Measurements from ENCODE around the gene MAP3K1.

MAP3K1 gene

GRCh38 chr5:56909294-56910209 lies 94.2 kb downstream of the MAP3K1 start, which contains the start of gene SETD9 (continued):
- 0 out of 2 replicates have a peak, but pooled peaks have one; percentile 24 for TF ChIP-seq ZSCAN18 (tag by site-specific recombination; IDR thresholded peaks at IDR 0.05)
- peak; percentile 48; the same call in 1 of the 2 replicates for TF ChIP-seq YY2 (tag by site-specific recombination; IDR thresholded peaks at IDR 0.05)
- TF ChIP-seq BCL11B (tag by site-specific recombination; IDR thresholded peaks at IDR 0.05; ENCODE audit: low read depth), result peak; percentile 1; the same call in 1 of the 2 replicates
- peak; percentile 96 for TF ChIP-seq ZNF335 (tag by site-specific recombination; conservative IDR thresholded peaks at IDR 0.05)
- TF ChIP-seq ZNF184 (tag by site-specific recombination; IDR thresholded peaks at IDR 0.05), result peak; percentile 26; the same call in 1 of the 2 replicates
- TF ChIP-seq HOXC10 (CRISPR knock-in tag; IDR thresholded peaks at IDR 0.05), result 0 out of 2 replicates have a peak, but pooled peaks have one; percentile 87
- peak; percentile 91 for TF ChIP-seq SCRT2 (tag by site-specific recombination; IDR thresholded peaks at IDR 0.05)
- 0 out of 2 replicates have a peak, but pooled peaks have one; percentile 74 for TF ChIP-seq ZNF501 (tag by site-specific recombination; IDR thresholded peaks at IDR 0.05)
- peak; percentile 78 for TF ChIP-seq ZSCAN30 (tag by site-specific recombination; IDR thresholded peaks at IDR 0.05)
- TF ChIP-seq ZNF391 (tag by site-specific recombination; IDR thresholded peaks at IDR 0.05; ENCODE audit: borderline replicate concordance, low read depth), result 0 out of 2 replicates have a peak, but pooled peaks have one; percentile 42
- TF ChIP-seq KLF8 (tag by site-specific recombination; IDR thresholded peaks at IDR 0.05), result peak; percentile 90
- TF ChIP-seq ZEB2 (tag by site-specific recombination; IDR thresholded peaks at IDR 0.05), result peak; percentile 80
- peak; percentile 63 for TF ChIP-seq KLF1 (tag by site-specific recombination; IDR thresholded peaks at IDR 0.05)
- peak; percentile 74; the same call in 1 of the 2 replicates for TF ChIP-seq ZNF777 (tag by site-specific recombination; IDR thresholded peaks at IDR 0.05; ENCODE audit: borderline replicate concordance)
- TF ChIP-seq ZNF341 (tag by site-specific recombination; IDR thresholded peaks at IDR 0.05; ENCODE audit: low read depth), result peak; percentile 21; the same call in 1 of the 2 replicates
- peak; percentile 19; the same call in 1 of the 2 replicates for TF ChIP-seq IKZF3 (tag by site-specific recombination; IDR thresholded peaks at IDR 0.05)
- no peak for TF ChIP-seq ZNF211 (tag by site-specific recombination; IDR thresholded peaks at IDR 0.05; ENCODE audit: low read depth)
- TF ChIP-seq ZNF26 (tag by site-specific recombination; IDR thresholded peaks at IDR 0.05), result no peak
- peak; percentile 34; the same call in 1 of the 2 replicates for TF ChIP-seq EGR2 (tag by site-specific recombination; IDR thresholded peaks at IDR 0.05; ENCODE audit: low read depth)
- TF ChIP-seq ZNF239 (tag by site-specific recombination; IDR thresholded peaks at IDR 0.05), result no peak
- TF ChIP-seq ZNF76 (tag by site-specific recombination; IDR thresholded peaks at IDR 0.05; ENCODE audit: borderline replicate concordance, low read depth), result peak; percentile 79; the same call in 1 of the 2 replicates
- TF ChIP-seq ZXDB (tag by site-specific recombination; IDR thresholded peaks at IDR 0.05), result peak; percentile 60; the same call in 1 of the 2 replicates
- TF ChIP-seq KLF17 (tag by site-specific recombination; IDR thresholded peaks at IDR 0.05), result peak; percentile 55; the same call in 1 of the 2 replicates
- TF ChIP-seq ZNF366 (tag by site-specific recombination; conservative IDR thresholded peaks at IDR 0.05), result peak; percentile 62
- peak; percentile 47; the same call in 1 of the 2 replicates for TF ChIP-seq ZNF629 (tag by site-specific recombination; IDR thresholded peaks at IDR 0.05)
- TF ChIP-seq ZBTB17 (tag by site-specific recombination; IDR thresholded peaks at IDR 0.05), result peak; percentile 87
- TF ChIP-seq YY1 (tag by site-specific recombination; IDR thresholded peaks at IDR 0.05), result peak; percentile 87
- no peak for TF ChIP-seq ZNF155 (tag by site-specific recombination; IDR thresholded peaks at IDR 0.05)
- peak; percentile 69; the same call in 1 of the 2 replicates for TF ChIP-seq ZBTB8A (tag by site-specific recombination; IDR thresholded peaks at IDR 0.05)
- TF ChIP-seq, protein P1, sequence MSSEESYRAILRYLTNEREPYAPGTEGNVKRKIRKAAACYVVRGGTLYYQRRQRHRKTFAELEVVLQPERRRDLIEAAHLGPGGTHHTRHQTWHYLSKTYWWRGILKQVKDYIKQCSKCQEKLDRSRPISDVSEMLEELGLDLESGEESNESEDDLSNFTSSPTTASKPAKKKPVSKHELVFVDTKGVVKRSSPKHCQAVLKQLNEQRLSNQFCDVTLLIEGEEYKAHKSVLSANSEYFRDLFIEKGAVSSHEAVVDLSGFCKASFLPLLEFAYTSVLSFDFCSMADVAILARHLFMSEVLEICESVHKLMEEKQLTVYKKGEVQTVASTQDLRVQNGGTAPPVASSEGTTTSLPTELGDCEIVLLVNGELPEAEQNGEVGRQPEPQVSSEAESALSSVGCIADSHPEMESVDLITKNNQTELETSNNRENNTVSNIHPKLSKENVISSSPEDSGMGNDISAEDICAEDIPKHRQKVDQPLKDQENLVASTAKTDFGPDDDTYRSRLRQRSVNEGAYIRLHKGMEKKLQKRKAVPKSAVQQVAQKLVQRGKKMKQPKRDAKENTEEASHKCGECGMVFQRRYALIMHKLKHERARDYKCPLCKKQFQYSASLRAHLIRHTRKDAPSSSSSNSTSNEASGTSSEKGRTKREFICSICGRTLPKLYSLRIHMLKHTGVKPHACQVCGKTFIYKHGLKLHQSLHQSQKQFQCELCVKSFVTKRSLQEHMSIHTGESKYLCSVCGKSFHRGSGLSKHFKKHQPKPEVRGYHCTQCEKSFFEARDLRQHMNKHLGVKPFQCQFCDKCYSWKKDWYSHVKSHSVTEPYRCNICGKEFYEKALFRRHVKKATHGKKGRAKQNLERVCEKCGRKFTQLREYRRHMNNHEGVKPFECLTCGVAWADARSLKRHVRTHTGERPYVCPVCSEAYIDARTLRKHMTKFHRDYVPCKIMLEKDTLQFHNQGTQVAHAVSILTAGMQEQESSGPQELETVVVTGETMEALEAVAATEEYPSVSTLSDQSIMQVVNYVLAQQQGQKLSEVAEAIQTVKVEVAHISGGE (tag by site-specific recombination; conservative IDR thresholded peaks at IDR 0.05; ENCODE audit: low read depth), result peak; percentile 58
- TF ChIP-seq, protein P2, sequence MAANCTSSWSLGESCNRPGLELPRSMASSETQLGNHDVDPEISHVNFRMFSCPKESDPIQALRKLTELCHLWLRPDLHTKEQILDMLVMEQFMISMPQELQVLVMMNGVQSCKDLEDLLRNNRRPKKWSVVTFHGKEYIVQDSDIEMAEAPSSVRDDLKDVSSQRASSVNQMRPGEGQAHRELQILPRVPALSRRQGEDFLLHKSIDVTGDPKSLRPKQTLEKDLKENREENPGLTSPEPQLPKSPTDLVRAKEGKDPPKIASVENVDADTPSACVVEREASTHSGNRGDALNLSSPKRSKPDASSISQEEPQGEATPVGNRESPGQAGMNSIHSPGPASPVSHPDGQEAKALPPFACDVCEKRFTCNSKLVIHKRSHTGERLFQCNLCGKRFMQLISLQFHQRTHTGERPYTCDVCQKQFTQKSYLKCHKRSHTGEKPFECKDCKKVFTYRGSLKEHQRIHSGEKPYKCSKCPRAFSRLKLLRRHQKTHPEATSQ (tag by site-specific recombination; IDR thresholded peaks at IDR 0.05), result peak; percentile 85; the same call in 1 of the 2 replicates
